Measurements from ENCODE around the gene SH2D3C. TPM values are rescaled to one million over a fixed set of nuclear protein-coding genes. Genes with fewer than 3 reads are reported as not detected.

SH2D3C gene
- total RNA-seq, 4 donors from 2014 or later: 0.38 to 4.8 (median 2.8) TPM

GRCh38 chr9:127711831-127712274 lies 66.6 kb downstream of the SH2D3C start:
- WGBS, 2 donors: 88 to 100% methylated on average over 1 to 8 of the region's 11 CpGs
- Histone ChIP-seq H3K9me3 (no peaks in the 10 kb centered on the region), H3K36me3 (no peaks in the 10 kb centered on the region), H3K27ac (no peak overlapping the region), H3K4me1 (peaks cover 11 to 26% (median 11%) of the 10 kb centered on the region in 3 donors), H3K27me3 (no peaks in the 10 kb centered on the region), H3K4me3 (no peak overlapping the region)
- no peak for DNase-seq
- TF ChIP-seq CTCF (IDR thresholded peaks at IDR 0.05) (no peak), POLR2A (IDR thresholded peaks at IDR 0.05) (no peak)
- intact Hi-C loops (cut with DNase I): no loop called here

GRCh38 chr9:127711226-127711701 lies 67.2 kb downstream of the SH2D3C start:
- 47 to 61% methylated on average over 3 to 9 of the region's 9 CpGs for WGBS, 2 donors
- DNase-seq: no peak
- Histone ChIP-seq H3K27ac (no peak overlapping the region), H3K36me3 (no peaks in the 10 kb centered on the region), H3K4me3 (no peak overlapping the region), H3K27me3 (no peaks in the 10 kb centered on the region), H3K4me1 (peaks cover 10 to 26% (median 11%) of the 10 kb centered on the region in 3 donors), H3K9me3 (no peaks in the 10 kb centered on the region)
- no peak for TF ChIP-seq CTCF (IDR thresholded peaks at IDR 0.05)
- no peak for TF ChIP-seq POLR2A (IDR thresholded peaks at IDR 0.05)
- intact Hi-C loops (cut with DNase I): no loop called here

GRCh38 chr9:127710204-127710783 lies 68.2 kb downstream of the SH2D3C start:
- no peaks in the 10 kb centered on the region for H3K27me3 ChIP-seq
- WGBS, 2 donors: 84 to 97% methylated on average over 6 to 9 of the region's 10 CpGs
- TF ChIP-seq POLR2A (IDR thresholded peaks at IDR 0.05) (no peak), CTCF (IDR thresholded peaks at IDR 0.05) (no peak)
- H3K27ac ChIP-seq: no peak overlapping the region
- H3K4me3 ChIP-seq: no peak overlapping the region
- peaks cover 6 to 21% (median 11%) of the 10 kb centered on the region in 3 donors for H3K4me1 ChIP-seq
- no peaks in the 10 kb centered on the region for H3K36me3 ChIP-seq
- H3K9me3 ChIP-seq: no peaks in the 10 kb centered on the region
- intact Hi-C loops (cut with DNase I): no loop called here
- no peak for DNase-seq

GRCh38 chr9:127708952-127709587 lies 69.4 kb downstream of the SH2D3C start:
- no peak overlapping the region for H3K27ac ChIP-seq
- no peak for TF ChIP-seq CTCF (IDR thresholded peaks at IDR 0.05)
- no peak for TF ChIP-seq POLR2A (IDR thresholded peaks at IDR 0.05)
- WGBS, 2 donors: 87 to 89% methylated on average over 3 to 6 of the region's 8 CpGs
- H3K4me1 ChIP-seq: peaks cover 0 to 10% (median 2%) of the 10 kb centered on the region in 3 donors
- intact Hi-C loops (cut with DNase I): no loop called here
- H3K36me3 ChIP-seq: no peaks in the 10 kb centered on the region
- H3K9me3 ChIP-seq: no peaks in the 10 kb centered on the region
- H3K27me3 ChIP-seq: no peaks in the 10 kb centered on the region
- no peak overlapping the region for H3K4me3 ChIP-seq
- no peak for DNase-seq

GRCh38 chr9:127707766-127708165 lies 70.7 kb downstream of the SH2D3C start:
- no peaks in the 10 kb centered on the region for H3K27me3 ChIP-seq
- TF ChIP-seq CTCF (IDR thresholded peaks at IDR 0.05): no peak
- no peak for TF ChIP-seq POLR2A (IDR thresholded peaks at IDR 0.05)
- DNase-seq: no peak
- intact Hi-C loops (cut with DNase I): no loop called here
- 33 to 67% methylated on average over 1 of the region's 5 CpGs for WGBS, 2 donors
- no peak overlapping the region for H3K27ac ChIP-seq
- H3K36me3 ChIP-seq: no peaks in the 10 kb centered on the region
- H3K4me1 ChIP-seq: peaks cover 0 to 5% (median 0%) of the 10 kb centered on the region in 3 donors
- H3K9me3 ChIP-seq: no peaks in the 10 kb centered on the region
- H3K4me3 ChIP-seq: no peak overlapping the region
